Loucy (cell line): ENCODE results near the gene C16orf96.

Source experiments
- EZH2phosphoT487 ChIP-seq: fragments of 200-600 bp; IDR thresholded peaks from 2 replicates; pipeline ENCODE4 v1.6.1; 2018; ENCODE audit warnings: antibody characterized with exemption, mild to moderate bottlenecking, moderate library complexity, borderline replicate concordance
- TF ChIP-seq, protein P1 (sequence below): fragments of 200-600 bp; sonication (generic); conservative IDR thresholded peaks from 2 replicates; pipeline ENCODE4 v1.5.1; 2014; ENCODE audit warnings: mild to moderate bottlenecking, antibody characterized with exemption, low read length

DNA sequence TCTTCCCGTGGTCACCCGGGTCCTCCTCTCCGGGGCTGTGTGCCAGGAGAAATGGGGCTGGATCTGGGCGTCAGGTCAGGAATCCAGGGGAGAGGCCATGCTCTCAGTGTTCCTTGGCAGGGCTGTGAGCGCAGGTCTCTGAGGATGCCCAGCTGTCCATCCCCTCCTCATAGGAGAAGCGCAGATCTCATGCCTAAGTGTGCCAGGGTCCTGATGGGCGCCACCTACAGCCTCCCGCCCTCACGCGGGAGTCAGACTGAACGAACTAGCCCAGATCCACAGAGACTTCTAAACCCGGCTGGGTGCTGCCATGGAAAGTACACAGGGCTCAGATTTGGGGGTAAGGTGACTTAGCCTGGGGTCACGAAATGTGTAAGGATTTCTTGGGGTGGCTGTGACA is 92.8 kb downstream of the C16orf96 start:
- TF ChIP-seq, protein P1, sequence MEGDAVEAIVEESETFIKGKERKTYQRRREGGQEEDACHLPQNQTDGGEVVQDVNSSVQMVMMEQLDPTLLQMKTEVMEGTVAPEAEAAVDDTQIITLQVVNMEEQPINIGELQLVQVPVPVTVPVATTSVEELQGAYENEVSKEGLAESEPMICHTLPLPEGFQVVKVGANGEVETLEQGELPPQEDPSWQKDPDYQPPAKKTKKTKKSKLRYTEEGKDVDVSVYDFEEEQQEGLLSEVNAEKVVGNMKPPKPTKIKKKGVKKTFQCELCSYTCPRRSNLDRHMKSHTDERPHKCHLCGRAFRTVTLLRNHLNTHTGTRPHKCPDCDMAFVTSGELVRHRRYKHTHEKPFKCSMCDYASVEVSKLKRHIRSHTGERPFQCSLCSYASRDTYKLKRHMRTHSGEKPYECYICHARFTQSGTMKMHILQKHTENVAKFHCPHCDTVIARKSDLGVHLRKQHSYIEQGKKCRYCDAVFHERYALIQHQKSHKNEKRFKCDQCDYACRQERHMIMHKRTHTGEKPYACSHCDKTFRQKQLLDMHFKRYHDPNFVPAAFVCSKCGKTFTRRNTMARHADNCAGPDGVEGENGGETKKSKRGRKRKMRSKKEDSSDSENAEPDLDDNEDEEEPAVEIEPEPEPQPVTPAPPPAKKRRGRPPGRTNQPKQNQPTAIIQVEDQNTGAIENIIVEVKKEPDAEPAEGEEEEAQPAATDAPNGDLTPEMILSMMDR = no peak
- TF ChIP-seq EZH2phosphoT487 = no peak
